ENCODE data around the gene CDK11A.
"Not testable (repeated sequence)": the region's sequence is repeated elsewhere in the genome, so short reads cannot be mapped to it uniquely, and the experiment has no call there.

The CDK11A gene

GRCh38 chr1:1692714-1693647, 31.2 kb downstream of the CDK11A start, which contains the start of gene SLC35E2B:
TSS of gene SLC35E2B (minus strand) at chr1:1692795. CDS start at chr1:1676699, 16,096 bp downstream.
- in situ Hi-C loops (cut with HindIII; ENCODE audit: low pct_ligation_motif_present, low sequenced_read_pairs); H3K27me3 ChIP-seq (replicated peaks); H3K36me3 ChIP-seq (replicated peaks): not testable (repeated sequence)
- peak; percentile 96 for DNase-seq
- peak; percentile 52 for TF ChIP-seq CTCF (IDR thresholded peaks at IDR 0.05; ENCODE audit: low read depth, low read length, missing control alignments)
- peak within 1 kb of the TSS; percentile 58 for H3K4me3 ChIP-seq (ENCODE audit: low read depth, low read length)
- H3K27ac ChIP-seq: peak within 1 kb of the TSS; percentile 70

DNA sequence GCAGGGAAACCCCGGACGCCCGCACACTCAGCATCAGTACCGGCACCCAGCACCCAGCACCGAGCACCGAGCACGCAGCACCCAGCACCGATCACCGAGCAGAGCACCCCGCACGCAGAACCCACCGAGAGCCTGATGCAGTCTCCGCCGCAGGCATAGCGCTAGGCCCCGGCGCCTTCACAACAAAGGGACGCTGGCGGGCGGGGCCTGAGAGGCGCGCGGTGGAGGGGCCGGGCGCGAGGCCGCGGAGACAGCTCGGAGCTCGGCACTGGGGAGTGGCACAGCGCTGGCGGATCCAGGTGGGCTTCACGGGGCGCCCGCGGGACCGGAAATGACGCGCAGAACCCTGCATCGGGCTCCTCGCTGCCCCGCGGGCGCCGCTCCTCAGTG, 31.8 kb downstream of the CDK11A start:
- H3K27me3 ChIP-seq (replicated peaks); H3K36me3 ChIP-seq (replicated peaks); in situ Hi-C loops (cut with HindIII; ENCODE audit: low pct_ligation_motif_present, low sequenced_read_pairs): not testable (repeated sequence)
- peak overlapping the region; percentile 70 for H3K27ac ChIP-seq
- peak overlapping the region; percentile 58 for H3K4me3 ChIP-seq (ENCODE audit: low read depth, low read length)
- DNase-seq: peak; percentile 76

DNA sequence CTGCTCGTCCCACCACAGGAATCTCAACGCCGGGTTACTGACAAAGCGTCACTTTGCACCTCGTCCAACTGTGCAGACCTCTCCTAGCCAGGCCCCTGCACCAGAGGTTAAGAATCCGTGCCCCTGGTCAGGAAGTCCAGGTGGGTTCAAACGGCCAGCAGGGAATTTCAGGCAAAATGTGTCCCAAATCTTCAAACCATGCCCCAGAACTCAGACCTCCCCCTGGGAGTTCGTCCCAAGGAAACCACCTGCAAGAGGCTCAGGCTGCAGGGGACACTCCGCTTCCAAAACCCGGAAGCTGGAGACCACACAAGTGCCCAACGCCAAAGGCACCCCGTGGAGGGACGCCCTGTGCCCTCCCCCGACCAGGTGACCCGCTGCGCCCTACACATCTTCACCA, 32.7 kb downstream of the CDK11A start:
- in situ Hi-C loops (cut with HindIII; ENCODE audit: low pct_ligation_motif_present, low sequenced_read_pairs); DNase-seq; H3K27me3 ChIP-seq (replicated peaks); H3K27ac ChIP-seq; H3K36me3 ChIP-seq (replicated peaks): not testable (repeated sequence)
- H3K4me3 ChIP-seq (ENCODE audit: low read depth, low read length): peak overlapping the region; percentile 42

DNA sequence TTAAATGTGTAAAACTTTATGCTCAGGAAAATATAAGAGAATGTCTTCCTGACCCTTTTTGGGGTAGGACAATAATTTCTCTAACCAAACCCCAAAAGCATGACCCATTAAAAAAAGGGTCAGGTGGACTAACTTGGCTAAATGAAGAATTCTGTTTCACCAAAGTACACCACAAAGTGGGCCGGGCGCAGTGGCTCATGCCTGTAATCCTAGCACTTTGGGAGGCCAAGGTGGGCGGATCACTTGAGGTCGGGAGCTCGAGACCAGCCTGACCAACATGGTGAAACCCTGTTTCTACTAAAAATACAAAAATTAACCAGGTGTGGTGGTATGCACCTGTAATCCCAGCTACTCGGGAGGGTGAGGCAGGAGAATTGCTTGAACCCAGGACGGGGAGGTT, 34.6 kb downstream of the CDK11A start:
- H3K4me3 ChIP-seq (ENCODE audit: low read depth, low read length); DNase-seq; H3K36me3 ChIP-seq (replicated peaks); H3K27me3 ChIP-seq (replicated peaks); H3K27ac ChIP-seq; in situ Hi-C loops (cut with HindIII; ENCODE audit: low pct_ligation_motif_present, low sequenced_read_pairs): not testable (repeated sequence)

GRCh38 chr1:1687846-1688245, 36.3 kb downstream of the CDK11A start:
- H3K36me3 ChIP-seq (replicated peaks): peaks cover 7% of the 10 kb centered on the region
- no peak for TF ChIP-seq CTCF (IDR thresholded peaks at IDR 0.05; ENCODE audit: low read depth, low read length, missing control alignments)
- H3K27ac ChIP-seq: peak overlapping the region; percentile 73
- no peak overlapping the region for H3K4me3 ChIP-seq (ENCODE audit: low read depth, low read length)
- DNase-seq: no peak
- H3K27me3 ChIP-seq (replicated peaks): no peaks in the 10 kb centered on the region
- in situ Hi-C loops (cut with HindIII; ENCODE audit: low pct_ligation_motif_present, low sequenced_read_pairs): no loop called here

DNA sequence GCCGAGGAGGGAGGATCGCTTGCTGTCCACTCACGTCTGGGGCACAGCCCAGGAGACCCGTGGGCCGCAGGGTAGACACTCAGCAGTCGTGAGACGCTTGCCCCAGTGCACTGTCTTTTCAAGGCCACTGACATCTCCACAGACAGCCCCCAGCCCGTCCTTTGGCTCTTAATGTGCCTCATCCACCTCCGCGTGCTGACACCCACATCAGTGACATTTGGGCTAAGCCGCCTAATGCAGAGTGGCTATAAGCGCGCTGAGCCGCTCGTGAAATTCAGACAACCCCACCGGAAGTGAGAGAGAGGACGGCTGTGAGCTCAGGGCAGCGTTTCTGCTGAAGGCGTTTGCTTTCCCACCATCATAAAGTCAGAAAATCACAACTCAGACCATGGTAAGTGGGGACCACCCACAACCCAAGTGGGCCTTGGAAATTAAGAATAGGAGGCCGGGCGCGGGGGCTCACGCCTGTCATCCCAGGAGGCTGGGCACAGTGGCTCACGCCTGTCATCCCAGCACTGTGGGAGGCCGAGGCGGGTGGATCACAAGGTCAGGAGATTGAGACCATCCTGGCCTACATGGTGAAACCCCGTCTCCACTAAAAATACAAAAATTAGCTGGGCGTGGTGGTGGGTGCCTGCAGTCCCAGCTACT, 40.0 kb downstream of the CDK11A start:
- in situ Hi-C loops (cut with HindIII; ENCODE audit: low pct_ligation_motif_present, low sequenced_read_pairs): no loop called here
- H3K4me3 ChIP-seq (ENCODE audit: low read depth, low read length): no peak overlapping the region

More for the DNA sequence above, 40.0 kb downstream of the CDK11A start:
- DNase-seq: no peak
- no peak overlapping the region for H3K27ac ChIP-seq
- TF ChIP-seq CTCF (IDR thresholded peaks at IDR 0.05; ENCODE audit: low read depth, low read length, missing control alignments): no peak
- H3K36me3 ChIP-seq (replicated peaks): peaks cover 7% of the 10 kb centered on the region
- H3K27me3 ChIP-seq (replicated peaks): no peaks in the 10 kb centered on the region

All from brain microvascular endothelial cell (primary cell).